Stimulated activated CD8-positive, alpha-beta memory T cell treated with anti-CD3 and anti-CD28 coated beads, Interleukin-4, amount 100 ng/mL, for 48 hours (primary cell): ENCODE results near the gene CLEC4D.
"Not testable (repeated sequence)": the region's sequence is repeated elsewhere in the genome, so short reads cannot be mapped to it uniquely, and the experiment has no call there.

Source experiments
- DNase-seq: peaks from one replicate; pipeline ENCODE4 v3.0.0-alpha.2; 2020

The CLEC4D gene

DNA sequence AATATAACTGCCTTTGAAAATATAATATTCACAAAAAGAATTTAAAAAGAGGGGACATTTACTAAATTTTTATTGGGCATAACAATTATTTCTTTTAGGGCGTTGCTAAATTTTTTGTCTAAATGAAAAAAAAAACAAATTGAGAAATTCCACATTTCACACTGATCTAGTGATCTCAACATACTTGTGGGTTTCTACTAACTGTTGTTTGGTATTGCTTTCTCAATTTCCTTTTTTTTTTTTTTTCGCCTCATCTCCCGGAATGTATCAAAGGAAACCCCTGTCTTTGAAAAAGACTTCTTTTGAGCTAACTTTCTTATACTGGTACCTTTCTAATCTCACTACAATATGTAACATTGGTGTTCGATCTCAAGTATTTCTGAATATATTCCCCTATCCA, at the start of gene CLEC4D:
Gene CLEC4D, plus strand, starts transcription at position 248 of the 400 bp plus-strand sequence. CDS start 230 bp downstream, outside the sequence.
- DNase-seq, result no peak

DNA sequence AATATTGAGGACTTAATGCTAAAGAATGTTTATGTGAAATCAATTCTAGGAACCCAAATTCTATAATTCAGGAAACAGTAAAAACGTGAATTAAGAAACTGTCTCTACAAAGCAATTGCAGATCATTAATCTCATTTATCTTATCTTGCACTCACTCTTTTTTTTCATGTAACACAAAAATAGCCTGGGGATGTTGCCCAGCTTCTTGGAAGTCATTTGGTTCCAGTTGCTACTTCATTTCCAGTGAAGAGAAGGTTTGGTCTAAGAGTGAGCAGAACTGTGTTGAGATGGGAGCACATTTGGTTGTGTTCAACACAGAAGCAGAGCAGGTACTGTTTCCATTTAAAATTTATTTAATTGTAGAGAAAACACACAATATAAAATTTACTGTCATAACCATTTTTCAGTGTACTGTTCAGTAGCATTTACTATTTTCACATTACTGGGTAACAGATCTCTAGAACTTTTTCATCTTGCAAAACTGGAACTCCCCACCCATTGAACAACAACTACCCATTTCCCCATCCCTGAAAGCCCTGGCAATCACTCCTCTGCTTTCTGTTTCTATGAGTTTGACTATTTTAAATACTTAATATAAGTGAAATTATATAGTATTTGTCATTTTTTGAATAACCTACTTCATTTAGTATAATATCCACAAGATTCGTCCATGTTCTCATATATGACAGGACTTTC, 47.9 kb upstream of the CLEC4D start:
- no peak for DNase-seq

DNA sequence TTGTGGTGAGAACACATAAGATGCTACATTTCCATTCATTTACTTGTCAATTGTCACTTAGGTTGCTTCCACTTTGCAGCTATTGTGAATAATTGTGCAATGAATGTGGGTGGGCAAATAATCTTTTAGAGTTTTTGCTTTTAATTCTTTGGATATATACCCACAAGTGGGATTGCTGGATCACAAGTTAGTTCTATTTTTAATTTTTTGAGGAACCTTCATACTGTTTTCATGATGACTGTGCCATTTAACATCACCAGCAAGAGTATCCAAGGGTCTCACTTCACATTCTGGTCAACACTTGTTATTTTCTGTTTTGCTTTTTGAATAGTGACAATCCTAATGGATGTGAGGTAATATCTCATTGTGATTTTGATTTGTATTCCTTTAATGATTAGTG, 47.1 kb upstream of the CLEC4D start:
- DNase-seq, result no peak

DNA sequence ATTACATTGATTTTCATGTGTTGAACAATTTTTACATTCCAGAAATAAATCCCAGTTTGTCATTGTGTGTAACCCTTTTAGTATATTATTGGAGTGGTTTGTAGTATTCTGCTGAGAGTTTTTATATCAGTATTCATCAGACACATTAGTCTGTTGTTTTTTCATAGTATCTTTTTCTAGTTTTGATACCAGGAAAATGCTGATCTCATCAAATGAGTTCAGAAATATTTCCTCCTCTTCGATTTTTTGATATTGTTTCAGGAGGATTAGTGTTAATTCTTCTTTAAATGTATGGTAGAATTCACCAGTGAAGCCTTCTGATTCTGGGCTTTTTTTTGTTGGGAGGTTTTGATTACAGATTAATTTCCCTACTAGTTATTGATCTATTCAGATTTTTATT, 42.2 kb upstream of the CLEC4D start:
- DNase-seq, result no peak

DNA sequence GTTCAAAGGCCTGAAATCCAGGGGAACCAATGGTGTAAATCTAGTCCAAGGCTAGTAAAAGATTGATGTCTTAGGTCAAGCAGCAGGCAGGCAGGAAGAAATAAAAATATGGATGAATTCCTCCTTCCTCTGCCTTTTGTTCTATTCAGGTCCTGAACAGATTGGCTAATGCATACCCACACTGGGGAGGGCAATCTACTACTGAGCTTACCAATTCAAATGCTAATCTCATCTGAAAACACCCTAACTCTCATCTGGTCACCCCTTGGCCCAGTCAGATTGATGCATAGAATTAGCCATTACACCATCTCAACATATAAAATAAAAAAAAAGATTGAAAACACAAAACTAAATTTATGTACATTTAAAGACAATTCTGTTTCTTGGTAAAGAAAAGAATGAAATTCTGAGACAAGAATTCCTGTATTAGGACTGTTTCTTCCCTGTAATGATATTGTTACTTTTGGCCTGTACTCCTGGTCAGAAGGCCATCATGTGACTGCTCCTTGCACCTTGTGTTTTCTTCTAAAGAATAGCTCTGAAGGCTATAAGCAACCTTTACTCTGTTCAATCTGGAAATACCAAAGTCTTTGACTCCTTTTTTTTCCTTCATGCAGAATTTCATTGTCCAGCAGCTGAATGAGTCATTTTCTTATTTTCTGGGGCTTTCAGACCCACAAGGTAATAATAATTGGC, 37.6 kb upstream of the CLEC4D start:
- no peak for DNase-seq

DNA sequence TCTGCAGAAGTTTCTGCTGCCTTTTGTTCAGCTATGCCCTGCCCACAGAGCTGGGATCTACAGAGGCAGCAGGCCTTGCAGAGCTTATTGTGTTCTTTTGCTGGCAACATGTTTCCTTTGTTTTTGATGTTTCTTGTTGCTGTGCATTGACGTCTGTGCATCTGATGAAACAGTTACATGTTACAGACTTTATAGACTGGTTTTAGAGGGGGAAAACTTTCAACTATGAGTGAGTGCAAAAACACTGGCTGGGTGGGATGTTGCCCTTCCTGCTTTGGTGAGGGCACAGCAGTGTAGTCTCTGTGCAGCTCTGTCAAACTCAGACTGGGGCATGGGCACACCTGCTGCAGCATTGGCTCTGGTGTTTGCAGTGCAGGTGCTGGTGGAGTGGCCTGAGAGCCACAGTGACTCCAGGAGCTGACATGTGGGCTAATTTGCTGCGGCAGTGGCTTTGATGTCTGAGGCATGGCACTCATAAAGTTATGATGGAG, 30.7 kb upstream of the CLEC4D start:
- DNase-seq, result no peak

DNA sequence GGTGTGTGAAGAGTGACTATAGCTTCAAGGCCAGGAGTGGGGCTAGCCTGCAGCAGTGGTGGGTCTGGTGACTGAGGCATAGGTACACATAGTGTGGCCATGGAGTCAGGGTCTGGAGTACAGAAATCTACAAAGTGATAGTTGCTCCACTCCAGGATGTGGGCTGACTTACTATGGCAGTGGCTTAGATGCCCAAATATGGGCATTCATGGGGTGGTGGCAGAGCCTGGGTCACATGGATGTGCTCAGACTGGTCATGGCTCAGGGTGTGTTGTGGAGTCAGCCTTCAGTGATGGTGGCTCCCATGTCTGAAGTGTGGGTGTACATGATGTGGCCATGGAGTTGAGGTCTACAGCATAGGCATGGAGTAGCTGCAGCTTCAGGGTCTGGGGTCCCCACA, 30.2 kb upstream of the CLEC4D start:
- no peak for DNase-seq

DNA sequence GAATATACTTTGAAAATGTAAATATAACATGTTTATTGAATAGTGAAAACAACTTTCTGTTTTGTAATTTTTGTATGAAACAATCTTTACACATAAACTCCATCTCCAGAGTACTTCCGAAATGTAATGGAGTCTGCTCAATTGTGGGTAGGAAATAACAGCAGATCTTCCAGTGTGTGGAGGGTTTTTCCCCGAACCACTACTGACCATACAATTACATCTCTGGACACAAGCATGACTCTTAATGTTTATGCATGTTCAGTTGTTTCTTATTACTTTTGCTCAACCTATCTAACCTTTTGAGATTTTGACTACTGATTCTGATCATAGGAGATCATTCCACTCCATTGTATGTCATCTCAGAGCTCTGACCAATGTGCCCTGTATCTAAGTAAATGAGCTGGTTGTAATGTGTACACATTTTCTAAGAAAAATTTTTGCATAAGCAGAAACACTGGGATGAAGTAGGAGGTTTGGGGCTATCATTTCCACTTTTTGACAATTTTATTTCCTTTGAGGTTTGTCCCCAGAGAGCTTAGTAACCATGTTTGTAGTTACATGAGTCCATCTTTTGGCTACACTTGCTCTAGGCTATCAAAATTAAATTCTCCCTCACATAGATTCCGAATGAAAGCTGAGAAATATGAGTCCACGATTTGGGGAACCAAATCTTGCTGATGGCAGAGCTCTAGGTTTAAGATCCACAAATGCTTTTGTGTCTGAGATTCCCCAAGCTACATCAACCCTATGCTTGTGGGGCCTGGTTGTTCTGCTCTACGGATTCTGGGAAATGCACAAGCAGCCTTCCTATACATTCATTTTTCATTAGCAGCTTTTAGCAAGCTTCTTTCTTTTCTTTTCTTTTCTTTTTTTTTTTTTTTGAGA, 21.4 kb upstream of the CLEC4D start:
- DNase-seq, result no peak

DNA sequence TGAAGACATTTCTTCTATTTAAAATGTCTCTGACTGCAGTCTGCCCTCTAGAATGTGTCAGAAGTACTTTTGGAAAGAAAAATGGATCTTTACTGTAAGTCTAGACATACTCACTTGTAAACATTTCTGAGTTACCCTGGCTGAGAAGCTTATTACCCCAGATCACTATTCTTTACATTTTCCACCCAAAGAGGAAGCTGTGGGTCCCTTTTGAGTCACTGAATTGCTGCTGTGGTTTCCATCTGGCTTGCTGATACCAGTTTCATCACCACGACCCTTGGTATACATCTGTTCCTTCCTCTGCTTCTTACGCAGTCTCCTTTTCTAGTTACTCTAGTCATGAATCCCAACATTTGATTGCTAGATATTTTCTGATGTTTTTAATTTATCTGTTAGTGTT, 20.2 kb upstream of the CLEC4D start:
- peak; percentile 50 for DNase-seq

DNA sequence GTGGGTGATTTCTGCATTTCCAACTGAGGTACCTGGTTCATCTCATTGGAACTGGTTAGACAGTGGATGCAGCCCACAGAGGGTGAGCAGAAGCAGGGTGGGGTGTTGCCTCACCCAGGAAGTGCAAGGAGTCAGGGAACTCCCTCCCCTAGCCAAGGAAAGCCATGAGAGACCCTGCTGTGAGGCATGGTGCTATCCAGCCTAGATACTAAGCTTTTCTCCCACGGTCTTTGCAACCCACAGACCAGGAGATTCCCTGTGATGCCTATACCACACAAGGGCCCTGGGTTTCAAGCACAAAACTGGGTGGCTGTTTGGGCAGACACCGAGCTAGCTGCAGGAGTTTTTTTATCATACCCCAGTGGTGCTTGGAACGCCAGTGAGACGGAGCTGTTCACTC, 17.6 kb upstream of the CLEC4D start:
- DNase-seq, result not testable (repeated sequence)

DNA sequence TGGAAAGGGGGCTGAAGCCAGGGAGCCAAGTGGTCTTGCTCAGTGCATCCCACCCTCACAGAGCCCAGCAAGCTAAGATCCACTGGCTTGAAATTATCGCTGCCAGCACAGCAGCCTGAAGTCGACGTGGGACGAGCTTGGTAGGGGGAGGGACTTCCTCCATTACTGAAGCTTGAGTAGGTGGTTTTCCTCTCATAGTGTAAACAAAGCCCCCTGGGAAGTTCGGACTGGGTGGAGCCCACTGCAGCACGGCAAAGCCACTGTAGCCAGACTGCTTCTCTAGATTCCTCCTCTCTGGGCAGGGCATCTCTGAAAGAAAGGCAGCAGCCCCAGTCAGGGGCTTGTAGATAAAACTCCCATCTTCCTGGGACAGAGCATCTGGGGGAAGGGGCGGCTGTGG, 17.2 kb upstream of the CLEC4D start:
- DNase-seq, result not testable (repeated sequence)

DNA sequence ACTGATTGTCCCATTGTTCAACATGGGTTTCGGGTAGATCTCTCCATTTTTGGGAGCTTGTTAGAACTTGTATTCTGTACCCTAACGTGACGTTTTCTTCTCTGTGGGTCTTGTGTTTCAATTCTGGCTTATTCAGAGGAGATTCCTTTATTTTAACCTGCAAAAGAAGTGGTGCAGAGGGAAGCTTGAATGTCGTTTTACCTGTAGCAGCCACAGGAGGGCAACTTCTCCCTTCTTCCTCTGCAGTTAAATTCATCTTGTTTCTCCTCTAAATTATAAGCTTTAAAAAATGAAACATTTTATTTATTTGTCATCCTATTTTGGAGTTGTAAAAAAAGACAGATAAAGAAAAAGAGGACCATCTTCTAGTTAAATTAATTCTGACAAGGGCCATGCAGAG, 13.7 kb upstream of the CLEC4D start:
- DNase-seq, result no peak

DNA sequence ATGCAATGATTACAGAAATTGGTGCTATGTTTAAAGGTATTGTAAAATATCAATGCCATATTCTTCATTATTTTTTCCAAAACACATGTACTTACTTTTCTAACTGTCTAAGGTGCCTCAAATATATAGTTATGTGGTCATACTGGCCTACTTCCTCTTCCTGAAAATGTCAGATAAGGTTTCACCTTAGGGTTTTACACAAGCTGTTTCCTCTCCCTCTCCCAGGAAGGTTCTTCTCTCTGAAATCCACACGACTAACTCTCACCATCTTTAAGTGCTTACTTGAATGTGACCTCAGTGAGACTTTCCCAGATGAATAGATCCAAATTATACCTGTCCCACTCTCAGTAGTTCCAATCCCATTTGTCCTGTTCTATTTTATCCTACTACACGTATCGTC, 11.6 kb upstream of the CLEC4D start:
- no peak for DNase-seq

DNA sequence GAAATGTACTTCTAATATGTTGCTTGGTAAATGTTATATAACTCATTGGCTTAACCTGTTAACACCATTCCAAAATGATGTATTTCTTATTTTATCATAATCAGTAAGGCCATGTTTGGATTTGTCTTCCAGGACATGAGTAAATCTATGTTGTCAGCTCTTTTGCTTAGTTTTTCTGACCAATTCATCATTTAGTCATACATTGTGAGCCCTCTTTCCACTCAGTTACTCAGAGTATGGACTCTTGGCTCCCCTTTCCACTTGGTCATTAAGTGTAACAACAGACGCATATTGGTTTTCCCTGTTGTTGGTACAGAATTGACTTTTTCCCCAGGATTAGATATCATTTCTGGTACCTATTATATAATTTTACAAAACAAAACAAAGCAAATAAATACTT, 9.0 kb upstream of the CLEC4D start:
- no peak for DNase-seq

DNA sequence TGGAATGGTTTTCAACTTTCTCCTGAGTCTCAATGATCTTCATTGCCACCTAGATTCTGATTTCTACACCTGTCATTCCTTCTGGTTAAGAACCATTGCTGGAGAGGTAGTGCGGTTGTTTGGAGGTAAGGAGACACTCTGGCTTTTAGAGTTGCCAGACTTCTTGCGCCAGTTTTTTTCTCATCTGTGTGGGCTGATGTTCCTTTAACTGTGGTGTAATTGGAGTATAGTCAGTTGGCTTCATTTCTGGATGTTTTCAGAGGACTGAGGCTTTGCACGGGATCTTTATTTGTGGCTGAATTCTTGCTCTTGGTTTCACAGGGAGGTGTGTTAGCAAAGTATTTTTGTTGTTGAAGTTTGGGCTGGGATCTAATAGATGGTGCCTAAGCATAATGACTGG, 5.7 kb upstream of the CLEC4D start:
- DNase-seq, result no peak

DNA sequence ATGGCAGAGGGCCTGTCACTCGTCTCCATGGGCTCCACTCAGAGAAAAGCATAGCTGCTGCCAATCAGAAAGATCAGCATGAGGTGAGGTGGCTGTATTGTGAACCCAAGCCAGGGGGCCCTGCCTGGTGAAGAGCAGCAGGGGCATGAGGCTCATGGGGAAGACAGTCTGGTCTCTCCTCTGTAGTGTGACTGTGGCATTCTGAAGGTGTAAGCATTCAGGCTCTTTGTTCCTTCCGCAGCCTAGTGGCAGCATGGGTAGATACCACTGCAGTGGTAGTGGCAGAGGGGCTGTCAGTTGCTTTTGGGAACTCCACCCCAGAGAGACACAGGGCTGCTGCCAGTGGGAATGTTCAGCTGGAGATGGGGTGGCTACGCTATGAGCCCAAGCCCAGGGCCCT, 5.1 kb upstream of the CLEC4D start:
- DNase-seq, result no peak

DNA sequence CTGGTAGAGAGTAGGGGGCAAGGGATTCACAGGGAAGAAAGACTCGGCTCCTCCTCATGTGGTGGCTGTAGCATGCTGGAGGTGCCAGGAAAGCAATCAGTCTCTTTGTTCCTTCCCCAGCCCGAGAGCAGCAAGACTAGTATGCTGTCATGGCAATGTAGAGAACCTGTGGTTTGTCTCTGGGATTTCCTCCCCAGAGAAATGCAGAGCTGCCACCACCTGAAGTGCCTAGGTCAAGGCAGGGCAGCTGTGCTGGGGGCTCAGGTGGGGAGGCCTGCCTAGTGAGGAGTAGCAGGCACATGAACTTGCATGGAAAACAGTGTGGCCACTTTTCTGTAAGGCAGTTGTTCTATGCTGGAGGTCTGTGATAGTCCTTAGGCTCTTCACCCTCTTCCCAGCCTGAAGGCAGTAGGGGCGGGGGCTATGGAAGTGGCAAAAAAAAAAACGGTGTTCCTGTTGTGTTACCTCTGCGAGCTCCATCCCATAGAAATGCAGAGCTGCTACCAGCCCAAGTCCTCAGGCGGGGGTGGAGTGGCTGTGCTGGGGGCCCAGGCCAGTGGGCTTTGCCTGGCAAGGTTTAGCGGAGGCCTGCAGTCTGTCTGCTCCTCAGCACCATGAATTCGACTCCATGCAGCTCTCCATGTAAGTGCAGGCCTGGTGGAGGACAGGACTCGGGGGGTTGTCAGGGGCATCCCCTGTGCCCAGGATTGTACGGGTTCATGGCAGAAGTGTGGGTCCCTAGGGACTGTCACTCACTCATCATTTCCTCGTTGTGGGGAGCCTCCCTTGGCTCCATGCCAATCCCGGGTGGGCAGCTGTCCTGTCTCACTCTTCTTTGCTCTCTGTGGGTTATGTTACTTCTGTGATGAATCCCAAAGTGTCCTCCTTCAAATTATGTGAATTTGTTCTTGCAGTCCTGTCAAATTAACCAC, 4.1 kb upstream of the CLEC4D start:
- DNase-seq, result no peak

DNA sequence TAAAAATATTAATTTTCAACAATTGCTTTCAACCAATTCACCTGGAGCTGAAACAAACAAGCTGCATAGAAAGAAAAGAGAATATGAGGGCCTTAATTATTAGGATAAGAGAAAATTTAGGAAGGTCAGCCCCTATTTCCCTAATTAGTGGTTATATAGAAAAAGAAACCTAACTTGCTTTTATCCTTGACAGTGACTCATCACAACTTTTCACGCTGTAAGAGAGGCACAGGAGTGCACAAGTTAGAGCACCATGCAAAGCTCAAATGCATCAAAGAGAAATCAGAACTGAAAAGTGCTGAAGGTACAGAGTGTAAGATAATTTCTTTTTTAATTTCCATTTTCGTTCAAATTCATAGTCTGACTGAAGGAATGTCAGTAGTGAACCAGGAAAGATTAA, 4.7 kb downstream of the CLEC4D start:
- DNase-seq, result no peak

DNA sequence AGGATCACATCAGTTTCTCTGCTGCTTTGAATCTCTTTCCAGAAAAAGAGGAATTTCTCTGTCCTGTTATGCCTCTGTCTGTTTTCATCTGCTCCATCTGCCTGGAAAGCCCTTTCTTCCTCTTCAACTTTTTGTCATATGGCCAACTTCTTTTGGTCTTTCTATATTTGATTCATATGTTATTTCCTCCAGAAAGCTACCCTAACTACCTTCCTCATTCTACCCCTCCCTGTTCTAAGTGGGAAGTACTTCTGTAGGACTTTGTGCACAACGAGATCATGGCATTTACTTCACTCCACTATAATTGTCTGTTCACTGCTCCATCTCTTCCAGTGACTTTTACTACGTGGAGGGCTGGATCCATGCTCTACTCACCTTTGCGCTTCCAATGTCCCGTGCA, 5.9 kb downstream of the CLEC4D start:
- no peak for DNase-seq

DNA sequence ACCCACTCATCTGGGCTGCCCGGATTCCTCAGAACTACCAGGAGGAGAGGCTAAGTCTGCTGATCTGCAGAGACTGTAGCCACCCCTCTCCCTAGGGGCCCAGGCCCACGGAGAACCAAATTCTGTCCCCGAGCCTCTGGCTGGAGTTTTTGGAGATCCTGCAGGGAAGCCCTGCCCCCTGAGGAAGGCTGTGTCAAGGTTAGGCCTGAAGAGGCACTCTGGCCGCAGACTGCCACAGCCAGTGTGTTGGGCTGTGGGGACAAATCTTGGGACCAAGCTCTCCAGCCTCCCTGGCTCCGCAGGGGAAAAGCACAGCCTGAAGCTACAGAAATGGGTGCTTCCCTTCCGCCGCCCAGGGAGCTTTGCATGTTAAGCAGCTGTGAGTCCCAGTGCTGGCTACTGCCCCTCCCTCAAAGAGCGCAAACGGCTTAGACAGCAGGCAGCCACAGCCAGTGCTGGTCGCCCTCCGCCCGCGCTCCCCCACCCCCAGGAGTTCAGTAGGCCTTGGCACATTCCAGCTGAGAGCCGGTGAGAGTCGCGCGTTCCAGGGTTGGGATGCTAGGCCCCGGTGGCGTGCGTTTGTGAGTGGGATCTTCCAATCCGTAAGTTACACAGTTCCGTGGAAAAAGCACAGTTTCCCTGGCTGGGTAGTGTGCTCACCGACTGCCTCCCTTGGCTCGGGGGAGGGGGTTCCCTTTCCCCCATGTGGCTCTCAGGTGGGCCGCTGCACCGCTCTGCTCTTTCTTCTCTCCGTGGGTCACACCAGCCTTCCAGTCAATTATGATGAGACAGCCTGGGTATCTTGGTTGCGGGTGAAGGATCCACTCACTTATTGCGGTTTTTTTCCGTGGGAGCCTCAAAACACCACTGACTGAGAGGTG, 14.2 kb downstream of the CLEC4D start:
- DNase-seq, result no peak

DNA sequence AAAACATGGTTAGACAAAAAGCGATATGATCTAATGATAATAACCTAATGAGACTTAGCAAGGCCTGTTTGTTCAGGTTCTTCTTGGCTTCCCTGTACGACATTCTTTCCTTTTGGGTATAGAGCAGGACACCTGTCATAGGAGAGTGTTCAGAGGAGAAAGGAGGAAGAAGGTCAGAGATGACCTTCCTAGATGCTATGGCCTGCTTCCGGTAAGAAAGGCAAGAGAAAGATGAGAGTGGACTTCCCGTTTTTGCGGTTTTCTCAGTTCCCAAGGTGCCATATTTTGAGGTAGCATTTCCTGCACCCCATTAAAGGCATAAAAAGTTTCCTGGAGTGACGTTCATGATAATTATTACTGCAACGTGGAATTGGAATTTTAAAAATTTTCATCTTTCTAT, 18.7 kb downstream of the CLEC4D start:
- no peak for DNase-seq
